Colonic mucosa (tissue), 4 donors: Measurements from ENCODE around the gene ANO2. TPM values are rescaled to one million over a fixed set of nuclear protein-coding genes. Genes with fewer than 3 reads are reported as not detected.

Experiments
- DNase-seq: peaks from one replicate; pipeline ENCODE4 v3.0.0-alpha.2; 2020
- H3K27ac ChIP-seq: fragments of 200-600 bp; one replicate; pipeline ENCODE4 v1.8.0; 2021
- H3K27me3 ChIP-seq: fragments of 200-600 bp; one replicate; pipeline ENCODE4 v1.8.0; 2021
- H3K36me3 ChIP-seq: fragments of 200-600 bp; one replicate; pipeline ENCODE4 v1.8.0; 2021
- H3K4me1 ChIP-seq: fragments of 200-600 bp; one replicate; pipeline ENCODE4 v1.8.0; 2021; ENCODE audit warnings: mild to moderate bottlenecking
- H3K4me3 ChIP-seq: fragments of 200-600 bp; one replicate; pipeline ENCODE4 v1.8.0; 2021
- H3K9ac ChIP-seq, 2 donors: one replicate each; pipeline ENCODE4 v1.7.0; 2013; ENCODE audit warnings: control low read depth in 2 of 2, low read depth in 2 of 2, low read length in 2 of 2
- H3K9me3 ChIP-seq: fragments of 200-600 bp; one replicate; pipeline ENCODE4 v1.8.0; 2021
- CTCF ChIP-seq: fragments of 200-600 bp; IDR thresholded peaks from one replicate; pipeline ENCODE4 v1.8.0; 2022; ENCODE audit warnings: antibody characterized with exemption, mild to moderate bottlenecking
- intact Hi-C: fragments of 100-400 bp; cut with DNase I; formaldehyde crosslinking; loops from one replicate; pipeline ENCODE4 v1.14.1; 2022
- total RNA-seq, 2 donors: library from RNA; stranded (reverse); fragmentation: NEBNext Ultra II Directional in 1 of 2; extraction: Animal tissue kit (Norgen Biotek cat#: 25700) in 1 of 2; gene quantifications; one replicate each; pipeline ENCODE4 v1.2.1, GENCODE V29; 2021
- donor health status: healthy.
- donor health status: DM: no; HTN: no; CAD: no.
- donor health status: DM: no; HTN: no; CAD: no.

ANO2 gene
- total RNA-seq, 2 donors from 2014 or later, result 1.1 to 2.2 TPM

GRCh38 chr12:5730962-5731361, 214.1 kb downstream of the ANO2 start:
- no peak for TF ChIP-seq CTCF
- H3K9ac ChIP-seq, result no peak overlapping the region
- no peaks in the 10 kb centered on the region for H3K36me3 ChIP-seq
- intact Hi-C loops, result no loop called here
- no peak overlapping the region for H3K4me3 ChIP-seq
- H3K4me1 ChIP-seq, result no peaks in the 10 kb centered on the region
- DNase-seq, result no peak
- H3K27ac ChIP-seq, result no peak overlapping the region
- H3K9me3 ChIP-seq, result no peaks in the 10 kb centered on the region
- H3K27me3 ChIP-seq, result no peaks in the 10 kb centered on the region

- Histone ChIP-seq H3K4me3 (no peak overlapping the region), H3K27me3 (no peaks in the 10 kb centered on the region), H3K27ac (no peak overlapping the region), H3K9ac (no peak overlapping the region), H3K4me1 (no peaks in the 10 kb centered on the region), H3K9me3 (no peaks in the 10 kb centered on the region), H3K36me3 (no peaks in the 10 kb centered on the region)
- no peak for DNase-seq
- no peak for TF ChIP-seq CTCF
- intact Hi-C loops, result no loop called here
Observed at GRCh38 chr12:5723711-5724252, 221.3 kb downstream of the ANO2 start.

- no peak overlapping the region for H3K4me3 ChIP-seq
- intact Hi-C loops, result no loop called here
- no peaks in the 10 kb centered on the region for H3K9me3 ChIP-seq
- H3K27ac ChIP-seq, result no peak overlapping the region
- no peaks in the 10 kb centered on the region for H3K4me1 ChIP-seq
- H3K27me3 ChIP-seq, result no peaks in the 10 kb centered on the region
- DNase-seq, result no peak
- no peak overlapping the region for H3K9ac ChIP-seq
- no peaks in the 10 kb centered on the region for H3K36me3 ChIP-seq
- TF ChIP-seq CTCF, result no peak
Observed at GRCh38 chr12:5723071-5723470, 222.0 kb downstream of the ANO2 start.

- H3K4me1 ChIP-seq, result peaks cover 13% of the 10 kb centered on the region
- intact Hi-C loops, result no loop called here
- H3K9ac ChIP-seq, result no peak overlapping the region
- H3K27ac ChIP-seq, result no peak overlapping the region
- no peak for TF ChIP-seq CTCF
- H3K27me3 ChIP-seq, result no peaks in the 10 kb centered on the region
- H3K9me3 ChIP-seq, result no peaks in the 10 kb centered on the region
- no peak overlapping the region for H3K4me3 ChIP-seq
- DNase-seq, result no peak
- no peaks in the 10 kb centered on the region for H3K36me3 ChIP-seq
Observed at GRCh38 chr12:5720381-5721005, 224.6 kb downstream of the ANO2 start.

- Histone ChIP-seq H3K9me3 (no peaks in the 10 kb centered on the region), H3K9ac (no peak overlapping the region), H3K27ac (no peak overlapping the region), H3K27me3 (no peaks in the 10 kb centered on the region), H3K36me3 (no peaks in the 10 kb centered on the region), H3K4me3 (no peak overlapping the region), H3K4me1 (peaks cover 18% of the 10 kb centered on the region)
- TF ChIP-seq CTCF, result no peak
- DNase-seq, result peak; percentile 27
- intact Hi-C loops, result no loop called here
Observed at GRCh38 chr12:5718680-5719079, 226.4 kb downstream of the ANO2 start.
